ENCODE measurements around the gene PHLDA3. TPM values are rescaled to one million over a fixed set of nuclear protein-coding genes. Genes with fewer than 3 reads are reported as not detected.
A peak's percentile ranks its signal among the peaks of the same experiment; 100 is the strongest.

The PHLDA3 gene
- total and polyA plus RNA-seq, 10 donors = 3.6 to 17.4 (median 6.8) TPM

DNA sequence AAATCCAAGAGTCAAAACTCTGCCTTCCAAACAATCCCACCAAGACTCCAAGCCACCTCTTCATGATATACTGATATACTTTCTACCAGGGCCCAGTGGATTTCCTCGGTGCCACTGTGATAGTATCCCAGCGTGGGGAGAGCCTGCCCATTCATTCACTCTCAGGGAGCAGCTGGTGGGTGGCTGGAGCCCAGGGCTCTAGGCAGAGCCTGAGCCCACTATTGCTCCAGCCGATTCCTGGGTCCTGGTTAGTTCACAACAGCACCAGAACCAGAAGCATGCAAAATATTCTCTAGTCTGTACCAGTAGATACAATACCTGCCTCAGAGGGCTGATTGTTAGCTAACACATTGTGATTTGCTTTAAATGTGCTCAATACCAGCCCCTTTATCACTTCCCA lies 37.1 kb upstream of the PHLDA3 start:
- WGBS, 5 donors = 58 to 74% (median 67%) methylated on average over 3 of the region's 3 CpGs
- no peak for DNase-seq
- H3K27me3 ChIP-seq (replicated peaks in 1 of 7) = no peaks in the 10 kb centered on the region
- peak overlapping the region; percentile 52 to 92 (median 66) for H3K4me3 ChIP-seq
- no peak for TF ChIP-seq POLR2A (IDR thresholded peaks at IDR 0.05)
- TF ChIP-seq POLR2AphosphoS5 (IDR thresholded peaks at IDR 0.05) = no peak
- TF ChIP-seq CTCF (IDR thresholded peaks at IDR 0.05 in 8 of 11, conservative IDR thresholded peaks at IDR 0.05 in 3 of 11) = no peak
- no peaks in the 10 kb centered on the region for H3K9me3 ChIP-seq
- peak overlapping the region; percentile 69 to 93 (median 89) for H3K27ac ChIP-seq
- peaks cover 17 to 73% (median 53%) of the 10 kb centered on the region in 6 donors for H3K4me1 ChIP-seq
- H3K36me3 ChIP-seq = peaks cover 0 to 9% (median 0%) of the 10 kb centered on the region in 6 donors
- intact Hi-C loops (cut with DNase I; ENCODE audit: low total_unique reads) = no loop called here

GRCh38 chr1:201505503-201505890 lies 36.5 kb upstream of the PHLDA3 start:
- no peak for DNase-seq
- peak overlapping the region; percentile 29 to 93 (median 89) for H3K27ac ChIP-seq
- WGBS, 5 donors = 10 to 17% (median 13%) methylated on average over 4 of the region's 4 CpGs
- no peaks in the 10 kb centered on the region for H3K9me3 ChIP-seq
- no peaks in the 10 kb centered on the region for H3K27me3 ChIP-seq (replicated peaks in 1 of 7)
- intact Hi-C loops (cut with DNase I; ENCODE audit: low total_unique reads) = no loop called here
- TF ChIP-seq CTCF (IDR thresholded peaks at IDR 0.05 in 8 of 11, conservative IDR thresholded peaks at IDR 0.05 in 3 of 11) (no peak), POLR2AphosphoS5 (IDR thresholded peaks at IDR 0.05) (peak in 2 of 3 donors; percentile 41 to 76), POLR2A (IDR thresholded peaks at IDR 0.05) (no peak)
- peaks cover 17 to 76% (median 51%) of the 10 kb centered on the region in 6 donors for H3K4me1 ChIP-seq
- H3K36me3 ChIP-seq = peaks cover 0 to 15% (median 0%) of the 10 kb centered on the region in 6 donors
- H3K4me3 ChIP-seq = peak overlapping the region; percentile 52 to 92 (median 66)

DNA sequence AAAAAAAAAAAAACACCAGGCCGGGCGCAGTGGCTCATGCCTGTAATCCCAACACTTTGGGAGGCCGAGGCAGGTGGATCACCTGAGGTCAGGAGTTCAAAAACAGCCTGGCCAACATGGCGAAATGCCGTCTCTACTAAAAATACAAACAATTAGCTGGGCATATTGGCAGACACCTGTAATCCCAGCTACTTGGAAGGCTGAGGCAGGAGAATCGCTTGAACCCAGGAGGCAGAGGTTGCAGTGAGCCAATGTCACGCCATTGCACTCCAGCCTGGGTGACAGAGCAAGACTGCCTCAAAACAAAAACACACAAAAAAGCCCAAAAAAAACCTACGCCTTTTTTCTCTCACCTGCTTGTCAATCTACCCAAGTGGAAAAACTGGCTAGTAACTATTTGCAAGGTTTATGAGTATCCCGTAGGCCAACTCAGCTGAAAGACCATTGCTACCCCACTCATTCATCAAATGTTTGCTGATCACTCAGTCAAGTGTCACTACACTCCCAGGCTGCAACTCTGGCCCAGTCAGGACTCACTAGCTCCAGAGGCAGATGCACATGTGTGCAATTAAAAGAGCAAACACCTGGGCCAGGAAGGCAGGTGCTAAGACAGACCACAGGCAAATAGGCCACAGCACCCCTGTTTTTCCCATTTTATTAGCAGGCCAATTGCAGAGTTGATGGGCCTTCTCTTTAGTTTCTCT lies 36.0 kb upstream of the PHLDA3 start:
- no peak for TF ChIP-seq POLR2AphosphoS5 (IDR thresholded peaks at IDR 0.05)
- TF ChIP-seq POLR2A (IDR thresholded peaks at IDR 0.05) = no peak
- no peak for TF ChIP-seq CTCF (IDR thresholded peaks at IDR 0.05 in 8 of 11, conservative IDR thresholded peaks at IDR 0.05 in 3 of 11)
- Histone ChIP-seq H3K4me3 (peak overlapping the region in 6 of 8 donors; percentile 56 to 92 (median 68)), H3K27ac (peak overlapping the region in 6 of 8 donors; percentile 85 to 93 (median 90)), H3K36me3 (peaks cover 0 to 20% (median 0%) of the 10 kb centered on the region in 6 donors), H3K27me3 (replicated peaks in 1 of 7) (no peaks in the 10 kb centered on the region), H3K9me3 (no peaks in the 10 kb centered on the region), H3K4me1 (peaks cover 17 to 81% (median 52%) of the 10 kb centered on the region in 6 donors)
- 83 to 91% (median 86%) methylated on average over 9 of the region's 9 CpGs for WGBS, 5 donors
- DNase-seq = peak; percentile 37
- intact Hi-C loops (cut with DNase I; ENCODE audit: low total_unique reads) = no loop called here

DNA sequence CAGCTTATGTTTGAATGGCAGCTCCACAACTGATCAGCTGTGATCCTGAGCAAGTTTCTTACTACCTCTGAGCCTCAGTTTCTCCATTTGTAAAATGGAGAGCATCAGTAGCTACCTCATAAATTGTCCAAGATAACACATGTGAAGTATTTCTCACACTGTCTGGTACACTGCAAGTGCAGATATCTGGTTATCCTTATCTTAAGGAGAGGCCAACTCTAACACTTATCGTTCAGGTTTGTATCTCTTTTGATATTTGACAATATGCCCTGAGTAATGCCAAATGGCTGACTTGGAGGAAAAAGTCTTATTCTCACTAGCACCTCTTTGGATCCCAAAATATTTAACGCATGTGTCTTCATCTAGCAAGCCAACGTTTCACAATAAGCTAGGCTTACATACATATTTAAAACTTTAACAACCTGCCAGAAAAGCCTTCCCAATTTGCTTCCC lies 35.2 kb upstream of the PHLDA3 start:
- Histone ChIP-seq H3K4me1 (peaks cover 17 to 89% (median 54%) of the 10 kb centered on the region in 6 donors), H3K36me3 (peaks cover 0 to 26% (median 0%) of the 10 kb centered on the region in 6 donors), H3K4me3 (peak overlapping the region in 4 of 8 donors; percentile 3 to 92 (median 74)), H3K9me3 (no peaks in the 10 kb centered on the region), H3K27ac (peak overlapping the region in 7 of 8 donors; percentile 72 to 93 (median 89)), H3K27me3 (replicated peaks in 1 of 7) (no peaks in the 10 kb centered on the region)
- no peak for TF ChIP-seq POLR2AphosphoS5 (IDR thresholded peaks at IDR 0.05)
- no peak for TF ChIP-seq POLR2A (IDR thresholded peaks at IDR 0.05)
- no peak for TF ChIP-seq CTCF (IDR thresholded peaks at IDR 0.05 in 8 of 11, conservative IDR thresholded peaks at IDR 0.05 in 3 of 11)
- no peak for DNase-seq
- intact Hi-C loops (cut with DNase I; ENCODE audit: low total_unique reads) = no loop called here
- 66 to 87% (median 82%) methylated on average over 3 of the region's 3 CpGs for WGBS, 5 donors
